ENCODE measurements around the gene PLG.
A peak's percentile ranks its signal among the peaks of the same experiment; 100 is the strongest.
"Not testable (repeated sequence)": the region's sequence is repeated elsewhere in the genome, so short reads cannot be mapped to it uniquely, and the experiment has no call there.

Gene PLG

DNA sequence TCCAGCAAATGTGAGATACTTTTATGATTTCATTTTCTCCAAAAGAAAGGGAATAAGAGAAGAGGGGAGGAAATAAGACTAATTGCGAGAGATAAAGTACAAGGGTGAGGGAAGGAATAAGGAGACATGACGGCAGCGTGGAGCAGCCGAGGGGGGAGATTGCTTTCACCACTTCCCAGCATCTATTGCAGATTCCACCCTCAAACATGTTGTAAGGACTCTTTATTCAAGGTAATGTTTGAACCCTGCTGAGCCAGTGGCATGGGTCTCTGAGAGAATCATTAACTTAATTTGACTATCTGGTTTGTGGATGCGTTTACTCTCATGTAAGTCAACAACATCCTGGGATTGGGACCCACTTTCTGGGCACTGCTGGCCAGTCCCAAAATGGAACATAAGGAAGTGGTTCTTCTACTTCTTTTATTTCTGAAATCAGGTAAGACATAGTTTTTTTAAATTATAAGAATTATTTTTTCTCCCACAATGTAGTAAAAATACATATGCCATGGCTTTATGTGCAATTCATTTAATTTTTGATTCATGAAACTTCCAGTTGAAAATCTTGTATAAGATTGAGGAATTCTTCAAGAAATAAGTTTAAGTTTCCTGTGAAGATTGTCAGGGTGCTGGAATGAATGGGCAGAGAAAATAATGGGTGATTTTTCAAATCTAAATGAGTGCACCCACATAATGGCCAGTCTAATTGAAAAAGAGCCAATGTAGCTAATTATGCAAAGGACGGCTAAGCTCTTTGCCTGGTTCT, at the start of gene PLG:
Gene PLG, plus strand, starts transcription at position 327 of the 763 bp plus-strand sequence. Its CDS starts 61 bp downstream, at position 388.
- not testable (repeated sequence) for DNase-seq (ENCODE audit: low read depth)

DNA sequence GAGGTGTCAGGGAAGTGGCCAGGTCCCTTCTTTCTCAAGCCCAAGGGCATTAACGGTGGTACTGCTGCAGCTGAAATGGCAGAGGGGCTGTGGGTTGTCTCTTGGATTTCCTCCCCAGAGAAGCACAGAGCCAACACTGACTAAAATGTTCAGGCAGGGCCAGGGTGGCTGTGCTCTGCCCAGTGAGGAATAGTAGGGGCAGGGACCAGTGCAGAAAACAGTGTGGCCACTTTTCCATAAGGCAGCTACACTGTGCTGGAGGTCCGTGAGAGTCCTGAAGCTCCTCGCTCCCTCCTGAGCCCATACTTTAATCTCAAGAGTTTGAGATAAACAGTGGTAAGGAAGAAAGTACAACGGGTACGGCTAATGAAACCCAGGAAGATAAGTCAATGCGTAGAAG, 42.5 kb upstream of the PLG start:
- DNase-seq (ENCODE audit: low read depth), result no peak

DNA sequence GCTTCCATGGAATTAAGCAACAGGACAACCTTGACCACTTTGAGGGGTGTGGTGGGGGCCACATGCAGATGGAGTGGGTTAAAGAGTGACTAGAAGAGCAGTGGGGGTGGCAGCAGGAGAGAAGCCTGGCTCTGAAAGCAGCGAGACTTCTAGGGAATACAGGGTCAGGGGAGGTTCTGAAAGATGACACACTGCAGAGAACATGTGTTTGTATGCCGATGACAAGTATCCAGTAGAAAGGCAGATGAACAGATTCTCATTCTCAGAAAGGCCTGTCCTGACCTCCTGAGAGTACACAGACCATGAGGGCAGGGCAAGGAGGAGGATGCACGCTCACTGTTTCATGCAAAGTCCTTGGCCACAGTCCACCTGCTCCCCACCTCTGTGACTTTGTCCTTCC, 40.8 kb upstream of the PLG start:
- DNase-seq (ENCODE audit: low read depth), result no peak

DNA sequence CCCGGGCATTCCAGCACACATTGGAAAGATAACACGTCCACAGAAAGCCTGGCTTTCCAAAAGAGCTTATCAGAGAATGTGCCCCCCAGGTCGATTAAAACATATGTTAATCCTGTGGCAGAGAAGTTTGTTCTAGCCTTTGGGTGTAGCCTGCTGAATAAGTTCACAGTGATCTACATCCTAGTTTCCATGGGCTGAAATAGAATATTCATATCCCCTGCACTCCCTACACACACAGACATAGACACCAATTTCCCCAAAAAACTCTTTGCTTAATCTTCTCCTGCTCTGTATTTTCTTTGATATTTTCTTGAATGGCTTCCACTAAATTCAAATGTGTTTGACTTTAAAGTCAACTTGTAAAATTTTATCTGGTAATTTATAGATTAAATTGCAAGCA, 39.6 kb upstream of the PLG start:
- no peak for DNase-seq (ENCODE audit: low read depth)

DNA sequence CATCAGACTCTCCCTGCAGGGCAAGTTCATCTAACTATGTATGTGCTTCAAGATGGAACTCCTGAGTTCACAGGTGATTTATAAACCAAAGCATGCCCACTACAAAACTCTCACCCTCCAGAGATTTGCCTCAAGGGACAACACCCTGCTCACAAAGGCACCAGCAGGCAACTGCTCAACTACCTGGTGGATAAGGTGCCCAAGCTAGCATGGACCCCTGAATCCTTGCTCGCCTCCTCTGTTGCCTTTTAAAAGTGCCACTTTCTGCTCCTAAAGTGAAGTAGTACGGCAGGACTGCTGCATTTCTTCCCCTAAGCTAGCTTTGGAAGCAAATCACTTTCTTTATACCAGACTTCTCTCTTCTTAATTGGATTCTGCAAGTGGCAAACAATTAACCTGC, 39.2 kb upstream of the PLG start:
- DNase-seq (ENCODE audit: low read depth), result no peak

DNA sequence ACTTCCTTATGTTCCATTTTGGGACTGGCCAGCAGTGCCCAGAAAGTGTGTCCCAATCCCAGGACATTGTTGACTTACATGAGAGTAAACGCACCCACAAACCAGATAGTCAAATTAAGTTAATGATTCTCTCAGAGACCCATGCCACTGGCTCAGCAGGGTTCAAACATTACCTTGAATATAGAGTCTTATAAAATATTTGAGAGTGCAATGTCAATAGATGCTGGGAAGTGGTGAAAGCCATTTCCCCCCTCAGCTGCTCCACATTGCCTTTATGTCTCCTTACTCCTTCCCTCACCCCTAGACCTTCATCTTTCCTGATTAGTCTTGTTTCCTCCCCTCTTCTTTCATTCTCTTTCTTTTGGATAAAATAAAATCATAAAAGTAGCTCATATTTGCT, 37.8 kb upstream of the PLG start, which contains the start of gene LPA:
Gene LPA, minus strand, starts transcription at position 78 of the 400 bp plus-strand sequence. Its CDS starts 61 bp downstream, at position 17.
- not testable (repeated sequence) for DNase-seq (ENCODE audit: low read depth)

DNA sequence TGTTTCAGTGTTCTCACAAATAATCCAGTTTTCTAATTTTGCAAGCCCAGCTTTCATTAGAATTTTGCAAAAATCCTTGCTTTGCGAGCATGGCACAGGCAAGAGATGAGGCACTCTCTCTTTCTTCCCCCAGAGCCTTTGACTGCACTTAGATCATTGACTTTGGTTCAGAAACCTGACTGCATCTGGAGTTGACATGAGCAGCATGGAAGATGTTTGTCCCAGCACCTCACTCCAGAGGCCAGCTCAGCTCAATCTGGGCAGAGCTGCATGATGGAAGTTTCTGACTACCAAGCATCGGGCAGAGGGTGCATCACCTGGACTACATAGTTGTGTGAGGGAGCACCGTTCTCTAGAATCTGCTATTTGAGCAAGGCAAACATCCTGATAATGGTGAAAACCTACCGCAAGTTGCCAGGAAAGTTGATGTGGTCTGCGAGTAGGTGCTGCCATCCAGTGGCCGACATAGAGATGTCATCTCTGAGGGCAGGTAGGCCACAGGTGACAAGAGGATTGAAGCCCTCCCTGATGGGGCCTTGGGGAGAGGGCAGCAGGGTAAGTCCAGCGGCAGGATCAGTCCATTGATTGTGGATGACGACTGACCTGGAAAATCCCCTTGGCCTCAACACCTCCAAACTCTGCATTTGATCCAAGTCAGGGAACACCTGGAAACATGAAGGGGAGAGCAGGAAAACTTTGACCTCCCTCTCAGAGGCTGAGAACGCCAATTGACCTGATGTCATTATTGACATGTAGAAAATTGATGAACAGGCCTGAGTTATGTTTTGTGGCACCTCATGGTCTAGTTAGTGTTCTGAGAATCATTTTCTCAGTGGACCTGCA, 34.2 kb upstream of the PLG start:
- no peak for DNase-seq (ENCODE audit: low read depth)

DNA sequence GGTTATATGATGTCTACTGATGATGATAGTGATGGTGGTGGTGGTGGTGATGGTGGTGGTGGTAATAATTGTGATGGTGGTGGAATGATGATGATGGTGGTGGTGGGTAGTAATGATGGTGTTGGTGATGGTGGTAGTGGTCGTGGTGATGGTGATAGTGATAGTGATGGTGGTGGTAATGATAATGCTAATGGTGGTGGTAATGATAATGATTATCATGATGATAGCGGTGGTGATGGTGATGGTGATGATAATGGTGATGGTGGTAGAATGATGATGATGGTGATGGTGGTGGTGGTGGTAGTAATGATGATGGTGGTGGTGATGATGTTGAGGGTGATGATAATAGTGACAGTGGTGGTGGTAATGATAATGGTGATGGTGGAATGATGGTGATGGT, 33.5 kb upstream of the PLG start:
- DNase-seq (ENCODE audit: low read depth), result no peak

DNA sequence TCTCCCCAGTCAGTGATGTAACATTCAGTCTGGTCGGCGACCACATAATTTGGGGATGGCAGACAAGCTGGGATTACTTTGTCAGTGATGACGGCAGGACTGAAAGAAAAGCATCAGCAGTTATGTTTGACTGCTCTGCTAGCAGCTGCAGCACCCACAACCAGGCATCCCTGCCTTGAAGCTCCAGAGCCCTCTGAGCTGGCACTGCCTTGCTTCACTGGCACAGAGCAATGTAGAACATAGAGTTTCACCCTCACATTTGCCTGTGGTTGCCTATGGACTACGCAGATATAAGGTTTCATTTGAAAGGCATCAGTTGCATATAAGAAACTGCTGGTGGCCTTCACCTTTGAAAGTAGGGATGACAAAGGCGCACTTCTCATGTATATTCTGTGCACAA, 25.6 kb upstream of the PLG start:
- not testable (repeated sequence) for DNase-seq (ENCODE audit: low read depth)

DNA sequence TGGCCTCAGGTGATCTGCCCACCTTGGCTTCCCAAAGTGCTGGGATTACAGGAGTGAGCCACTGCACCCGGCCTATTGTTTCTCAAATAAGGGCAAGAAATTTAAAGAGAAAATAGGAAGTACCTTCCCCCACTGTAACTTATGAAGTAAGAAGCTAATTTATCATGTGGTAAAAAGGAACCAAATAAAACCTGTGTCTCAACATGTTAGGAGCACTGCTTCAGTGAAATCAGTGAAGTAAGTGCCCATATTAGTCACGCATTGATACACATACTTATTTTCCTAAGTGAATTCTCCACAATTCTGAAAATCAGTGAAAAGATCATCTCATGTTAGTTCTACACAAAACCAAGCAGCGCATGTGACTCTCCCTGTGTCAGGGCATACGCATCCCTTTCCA, 23.8 kb upstream of the PLG start:
- no peak for DNase-seq (ENCODE audit: low read depth)

DNA sequence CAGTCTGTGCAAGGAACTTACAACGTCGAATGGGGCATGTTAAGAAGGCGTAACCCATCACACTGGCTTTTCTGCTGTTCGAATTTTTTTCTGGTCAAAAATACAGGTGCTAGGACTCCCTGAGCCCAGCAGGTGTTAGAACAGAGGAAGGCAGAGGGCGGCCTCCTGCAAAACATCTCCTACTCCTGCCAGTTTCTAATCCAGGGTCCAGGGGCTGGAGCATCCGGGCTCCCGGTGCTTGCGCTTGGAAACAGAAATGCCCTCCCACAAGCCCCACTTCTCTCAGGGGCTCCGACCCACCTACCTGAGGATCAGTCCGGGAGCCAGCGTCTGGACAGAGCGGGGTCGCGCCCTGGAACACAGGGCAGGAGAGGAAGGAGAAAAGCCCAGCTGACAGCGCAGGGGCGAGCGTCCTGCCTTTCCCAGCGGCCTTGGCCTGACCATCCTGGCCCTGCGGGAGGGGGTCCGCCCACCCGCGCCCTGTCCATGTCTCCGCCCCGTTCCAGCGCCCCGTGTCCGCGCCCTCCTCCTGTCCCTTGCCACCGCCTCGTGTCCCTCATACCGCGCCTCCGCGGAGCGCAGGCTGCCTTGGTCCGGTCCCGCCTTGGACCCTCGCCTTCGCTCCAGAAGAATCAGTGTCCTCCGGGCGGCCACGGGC, 23.2 kb upstream of the PLG start:
- DNase-seq (ENCODE audit: low read depth), result no peak

DNA sequence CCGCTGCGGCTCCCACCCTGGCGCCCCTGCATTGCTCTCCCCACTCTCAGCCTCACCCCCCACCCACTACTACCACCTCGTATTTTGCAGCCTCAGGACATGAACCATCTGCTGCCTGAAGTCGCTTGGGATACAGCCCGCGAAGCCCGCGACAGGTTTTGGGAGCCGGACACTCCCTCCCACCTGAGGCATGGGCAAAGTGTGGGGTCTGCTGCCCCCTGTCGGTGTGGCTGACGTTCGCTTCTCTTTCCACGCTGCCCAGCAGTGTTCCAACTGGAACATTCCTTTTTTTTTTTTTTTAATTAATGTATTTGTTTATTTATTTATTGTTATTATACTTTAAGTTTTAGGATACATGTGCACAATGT, 22.7 kb upstream of the PLG start:
- no peak for DNase-seq (ENCODE audit: low read depth)

DNA sequence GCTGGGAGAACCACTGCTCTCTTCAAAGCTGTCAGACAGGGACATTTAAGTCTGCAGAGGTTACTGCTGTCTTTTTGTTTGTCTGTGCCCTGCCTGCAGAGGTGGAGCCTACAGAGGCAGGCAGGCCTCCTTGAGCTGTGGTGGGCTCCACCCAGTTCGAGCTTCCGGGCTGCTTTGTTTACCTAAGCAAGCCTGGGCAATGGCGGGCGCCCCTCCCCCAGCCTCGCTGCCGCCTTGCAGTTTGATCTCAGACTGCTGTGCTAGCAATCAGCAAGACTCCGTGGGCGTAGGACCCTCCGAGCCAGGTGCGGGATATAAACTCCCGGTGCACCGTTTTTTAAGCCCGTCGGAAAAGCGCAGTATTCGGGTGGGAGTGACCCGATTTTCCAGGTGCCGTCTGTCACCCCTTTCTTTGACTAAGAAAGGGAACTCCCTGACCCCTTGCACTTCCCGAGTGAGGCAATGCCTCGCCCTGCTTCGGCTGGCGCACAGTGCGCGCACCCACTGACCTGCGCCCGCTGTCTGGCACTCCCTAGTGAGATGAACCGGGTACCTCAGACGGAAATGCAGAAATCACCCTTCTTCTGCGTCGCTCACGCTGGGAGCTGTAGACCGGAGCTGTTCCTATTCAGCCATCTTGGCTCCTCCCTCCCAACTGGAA, 16.8 kb upstream of the PLG start:
- DNase-seq (ENCODE audit: low read depth), result not testable (repeated sequence)

DNA sequence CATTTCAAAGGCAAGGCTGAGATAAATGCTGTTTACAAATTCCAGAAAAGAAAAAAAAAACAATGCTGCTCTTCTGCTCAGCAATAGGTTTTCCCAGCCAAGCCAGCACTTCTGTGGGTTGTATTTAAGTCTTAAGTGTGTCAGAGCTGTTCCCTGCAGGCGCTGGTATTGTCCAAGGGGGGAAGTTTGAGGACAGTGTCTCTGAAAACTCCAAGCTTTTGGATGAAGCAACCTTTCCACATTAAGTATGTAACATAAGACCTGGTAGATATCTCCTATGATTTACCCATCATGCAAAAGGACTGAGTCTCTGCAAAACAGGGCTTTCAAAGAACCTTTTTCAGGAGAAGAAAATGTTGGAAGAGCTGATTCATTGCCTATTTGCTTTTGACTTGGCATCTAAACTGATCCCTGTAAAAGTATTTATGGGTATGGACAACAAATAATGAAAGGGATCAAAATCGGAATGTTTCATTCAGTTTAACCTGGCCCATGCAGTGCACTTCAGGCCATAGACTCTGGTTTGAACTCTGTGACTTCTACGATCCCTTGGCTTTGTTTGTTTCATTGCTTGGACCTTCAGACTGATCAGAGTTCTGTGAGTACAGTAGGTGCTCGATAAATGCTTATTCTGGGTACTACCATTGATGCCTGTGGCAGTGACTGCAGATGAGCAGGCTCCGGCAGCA, 16.1 kb upstream of the PLG start:
- DNase-seq (ENCODE audit: low read depth), result no peak

DNA sequence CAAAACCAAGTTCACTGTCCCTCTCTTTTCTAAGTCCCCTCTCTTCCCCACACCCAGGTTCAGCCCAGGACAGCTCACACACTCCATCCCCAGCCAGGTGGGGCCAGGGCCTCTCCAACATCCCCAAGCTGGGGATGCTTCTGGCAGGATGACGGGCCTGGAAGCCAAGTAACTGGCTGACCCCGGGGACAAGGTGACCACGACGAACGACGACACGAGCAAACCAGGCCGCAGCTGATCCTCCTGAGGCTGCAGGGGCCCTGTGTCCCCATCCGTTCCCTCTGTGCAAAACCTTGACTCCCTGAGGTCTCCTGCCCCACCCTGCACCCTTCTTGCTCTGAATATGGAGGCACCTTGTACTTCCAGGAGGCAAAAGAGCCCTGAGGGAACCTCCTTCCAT, 11.6 kb upstream of the PLG start:
- no peak for DNase-seq (ENCODE audit: low read depth)

DNA sequence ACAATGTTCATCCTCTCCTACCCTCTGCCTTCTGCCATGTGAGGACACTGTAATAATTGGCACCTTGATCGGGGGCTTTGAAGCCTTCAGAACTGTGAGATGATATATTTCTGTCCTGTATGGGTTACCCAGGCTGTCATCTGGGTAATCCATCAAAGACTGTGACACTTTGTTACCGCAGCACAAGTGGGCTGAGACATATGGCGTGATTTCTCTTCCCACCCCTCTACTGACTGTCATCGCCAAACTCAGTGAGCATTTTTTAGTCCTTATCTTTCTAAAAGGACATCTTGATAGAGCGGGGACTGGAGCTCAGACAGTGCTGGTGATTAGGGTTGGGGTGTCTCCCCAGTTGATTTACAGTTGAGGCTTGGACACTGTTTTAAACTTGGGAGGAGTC, 10.4 kb upstream of the PLG start:
- DNase-seq (ENCODE audit: low read depth), result no peak

DNA sequence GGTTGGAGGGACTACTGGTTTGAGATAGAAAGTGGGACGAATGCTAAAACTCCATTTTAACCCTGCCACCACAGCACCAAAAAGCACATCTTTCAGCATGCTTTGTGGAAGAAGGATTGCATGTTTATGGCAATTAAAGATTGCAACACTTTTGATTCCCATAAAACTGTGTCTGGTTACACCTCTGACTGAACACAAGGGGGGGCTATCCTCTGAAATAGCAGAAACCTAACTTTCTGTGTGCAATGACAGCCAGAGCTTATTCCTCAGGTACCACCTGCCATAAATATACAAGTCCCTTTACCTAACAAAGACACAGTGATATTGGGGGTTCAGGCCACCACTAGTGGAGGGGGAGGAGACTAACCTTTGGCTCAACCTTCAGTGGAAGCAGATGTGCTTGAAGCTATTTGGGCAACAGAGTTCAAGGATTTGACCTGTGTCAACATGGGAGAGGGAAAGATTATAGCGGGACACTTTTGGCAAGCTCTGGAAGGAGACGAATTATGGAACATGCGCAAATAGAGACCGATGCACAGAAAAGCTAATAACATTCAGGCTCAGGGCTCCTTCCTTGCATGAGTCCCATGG, 9.6 kb upstream of the PLG start:
- no peak for DNase-seq (ENCODE audit: low read depth)

DNA sequence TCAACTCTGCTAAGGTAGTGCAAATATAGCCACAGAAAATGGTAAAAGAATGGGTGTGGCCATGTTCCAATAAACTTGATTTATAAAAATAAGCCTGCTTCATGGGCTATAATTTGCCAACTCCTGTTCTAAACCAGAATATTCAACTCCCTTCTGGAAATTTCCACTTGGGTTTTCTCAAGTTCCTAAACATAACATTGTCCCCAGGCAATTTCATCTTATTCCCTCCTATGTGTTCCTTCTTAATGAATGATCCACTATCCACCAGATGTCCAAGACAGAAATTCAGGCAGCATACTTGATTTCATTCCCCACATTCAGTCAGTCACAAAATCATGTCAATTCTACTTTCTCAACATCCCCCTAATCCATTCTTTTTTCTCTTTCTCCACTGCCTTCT, 7.0 kb upstream of the PLG start:
- peak; percentile 4 for DNase-seq (ENCODE audit: low read depth)

DNA sequence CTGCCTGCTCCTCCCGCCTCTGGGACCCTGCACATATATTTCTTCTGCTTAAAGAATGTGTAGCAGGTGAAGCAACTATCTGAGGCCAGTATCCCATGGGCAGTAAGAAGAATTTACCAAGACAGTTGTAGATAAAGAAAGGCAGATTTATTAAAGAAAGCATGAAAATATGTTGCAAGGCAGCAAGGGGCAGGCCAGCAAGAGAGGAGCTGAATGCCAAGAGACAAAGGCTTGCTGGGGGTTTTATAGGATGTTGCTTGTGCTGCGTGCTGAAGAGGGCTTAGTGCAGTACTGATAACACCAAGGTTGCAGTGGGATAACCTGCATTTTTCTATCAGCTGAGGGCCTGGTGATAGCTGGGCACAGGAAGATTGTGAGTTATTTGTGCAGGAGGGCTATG, 6.4 kb upstream of the PLG start:
- not testable (repeated sequence) for DNase-seq (ENCODE audit: low read depth)

DNA sequence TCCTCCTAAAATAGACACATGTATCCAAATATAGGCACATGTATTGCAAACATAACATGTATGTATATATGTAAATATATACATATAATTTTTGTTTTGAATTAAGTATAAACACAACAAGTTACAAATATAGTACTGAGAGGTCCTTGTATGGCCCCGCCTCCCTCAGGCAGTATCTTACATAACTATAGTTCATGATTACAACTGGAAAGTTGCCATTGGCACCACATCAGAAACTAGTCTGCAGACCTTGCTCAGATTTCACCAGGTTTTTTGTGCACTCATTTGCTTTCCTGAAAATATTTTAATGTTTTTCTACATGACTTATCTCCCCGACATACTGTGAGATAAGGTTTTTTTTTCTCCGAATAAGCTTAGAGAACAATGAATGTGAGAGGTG, 5.2 kb upstream of the PLG start:
- not testable (repeated sequence) for DNase-seq (ENCODE audit: low read depth)

DNA sequence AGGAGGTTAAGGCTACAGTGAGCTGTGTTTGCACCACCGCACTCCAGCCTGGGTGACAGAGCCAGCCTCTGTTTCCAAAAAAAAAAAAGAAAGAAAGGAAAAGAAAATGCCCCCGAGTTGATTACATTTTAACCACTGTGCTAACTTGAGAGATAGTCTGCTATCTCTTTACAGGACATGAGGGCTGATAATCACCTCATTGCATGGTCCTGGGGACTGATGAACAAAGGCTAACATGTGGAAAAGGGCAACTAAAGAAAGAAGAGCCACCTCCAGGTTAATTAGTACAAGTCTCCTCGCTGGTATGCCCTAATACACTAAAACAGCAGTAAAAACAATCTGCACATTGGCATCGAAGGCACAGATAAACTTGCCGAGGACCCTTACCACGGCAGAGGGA, 4.2 kb upstream of the PLG start:
- DNase-seq (ENCODE audit: low read depth), result no peak
